Common myeloid progenitor, CD34-positive (primary cell): ENCODE results near the gene NUCKS1.

Experiments used
- CTCF ChIA-PET: fragments of 350-600 bp; sonication (Branson Sonifier 250); formaldehyde crosslinking; loops from one replicate; lab custom pipeline; 2021; ENCODE audit warnings: antibody characterized with exemption; lab: Charles Lee
- POLR2A ChIA-PET: fragments of 350-600 bp; sonication (Branson Sonifier 250); formaldehyde crosslinking; loops from one replicate; lab custom pipeline; 2021; ENCODE audit warnings: antibody characterized with exemption; lab: Charles Lee
- DNase-seq, 3 donors: peaks; one replicate each; pipeline versions ENCODE4 v3.0.0 to v3.0.0-alpha.2; 2013
- H3K27ac ChIP-seq, 2 experiments: 1 replicate in 1 of 2; 2 replicates in 1 of 2; pipeline ENCODE4 v1.7.0; 2013; ENCODE audit warnings: inconsistent platforms in 2 of 2, low read length in 2 of 2, mild to moderate bottlenecking in 2 of 2, low read depth in 1 of 2, moderate library complexity in 1 of 2; ENCODE audit not compliant: severe bottlenecking in 2 of 2, insufficient read depth in 1 of 2, poor library complexity in 1 of 2
- H3K27me3 ChIP-seq, 5 experiments: replicated peaks in 2 of 5; 1 replicate in 3 of 5; 2 replicates in 2 of 5; pipeline versions ENCODE4 v1.6.1 to v1.7.0; 2013; ENCODE audit warnings: low read length in 4 of 5, mild to moderate bottlenecking in 2 of 5, moderate library complexity in 2 of 5, inconsistent platforms in 1 of 5; ENCODE audit not compliant: insufficient read depth in 5 of 5, control insufficient read depth in 4 of 5
- H3K36me3 ChIP-seq, 4 experiments: 1 replicate in 2 of 4; 2 replicates in 2 of 4; pipeline versions ENCODE4 v1.6.1 to v1.7.0; 2013; ENCODE audit warnings: low read length in 3 of 4, control low read depth in 1 of 4, mild to moderate bottlenecking in 1 of 4; ENCODE audit not compliant: control insufficient read depth in 4 of 4, insufficient read depth in 4 of 4
- H3K4me1 ChIP-seq, 4 experiments: 1 replicate in 3 of 4; 2 replicates in 1 of 4; pipeline versions ENCODE4 v1.6.1 to v1.7.1; 2013; ENCODE audit warnings: low read length in 3 of 4, mild to moderate bottlenecking in 3 of 4, control low read depth in 1 of 4, inconsistent platforms in 1 of 4, moderate library complexity in 1 of 4; ENCODE audit not compliant: control insufficient read depth in 4 of 4, insufficient read depth in 4 of 4; ENCODE audit errors: control extremely low read depth in 1 of 4
- H3K4me3 ChIP-seq, 7 experiments: 1 replicate in 4 of 7; 2 replicates in 3 of 7; pipeline versions ENCODE4 v1.5.1 to v1.7.0; 2013; ENCODE audit warnings: mild to moderate bottlenecking in 7 of 7, low read length in 6 of 7, moderate library complexity in 6 of 7, inconsistent platforms in 2 of 7, low read depth in 2 of 7, control low read depth in 1 of 7; ENCODE audit not compliant: insufficient read depth in 4 of 7, control insufficient read depth in 1 of 7; ENCODE audit errors: extremely low read depth in 1 of 7
- H3K9me3 ChIP-seq, 5 experiments: 1 replicate in 4 of 5; 2 replicates in 1 of 5; pipeline versions ENCODE4 v1.6.1 to v1.7.1; 2013; ENCODE audit warnings: low read length in 4 of 5, mild to moderate bottlenecking in 2 of 5, inconsistent platforms in 1 of 5, low read depth in 1 of 5, moderate library complexity in 1 of 5; ENCODE audit not compliant: control insufficient read depth in 4 of 5, insufficient read depth in 2 of 5; ENCODE audit errors: control extremely low read depth in 1 of 5
- WGBS: methylation state at CpG from one replicate; pipeline ENCODE4 v1.1.5; 2013; ENCODE audit not compliant: insufficient coverage; 5-methylcytosine and 5-hydroxymethylcytosine counted together

NUCKS1 gene

DNA sequence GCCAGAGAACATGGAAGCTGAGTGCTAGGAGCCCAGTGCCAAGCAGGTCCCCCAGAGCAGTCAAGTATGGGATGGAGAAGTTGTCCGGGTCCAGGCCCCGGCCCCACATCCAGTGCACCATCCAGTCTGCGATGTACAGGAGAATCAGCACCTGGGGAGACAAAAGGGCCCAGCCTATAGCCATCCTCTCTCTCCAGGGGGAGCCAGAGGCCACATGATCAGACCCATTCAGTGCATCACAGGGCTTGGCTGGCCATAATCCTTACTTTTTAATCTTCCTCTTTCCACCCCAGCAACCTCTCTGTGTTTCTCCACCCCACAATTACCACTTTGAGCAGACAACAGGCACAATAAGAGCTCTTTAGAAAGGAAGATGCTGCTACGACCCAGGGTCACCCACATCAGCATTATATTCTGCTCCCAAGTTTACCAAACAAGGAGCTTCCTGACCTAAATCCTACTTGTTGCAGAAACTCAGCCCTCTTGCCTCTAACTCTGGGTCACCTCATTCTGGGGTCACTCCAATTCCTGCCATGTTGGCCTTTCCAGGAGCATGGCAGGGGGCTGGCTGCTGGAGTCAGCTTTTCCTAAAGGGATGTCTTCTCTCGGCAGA is 41.7 kb upstream of the NUCKS1 start:
- no peak overlapping the region for H3K4me3 ChIP-seq
- ChIA-PET CTCF (interaction anchor here (0.8 to 10.6 kb wide), 22 partner anchors 9 to 314 kb away, joined by 3 to 173 read pairs (median 6); no protein-coding TSS in a partner anchor), POLR2A (no interaction called here)
- WGBS, result 85% methylated on average over 3 of the region's 5 CpGs
- H3K4me1 ChIP-seq, result no peaks in the 10 kb centered on the region
- peaks cover 5 to 47% (median 19%) of the 10 kb centered on the region in 4 experiments for H3K36me3 ChIP-seq
- peak; percentile 50 to 75 (median 66) for DNase-seq
- no peaks in the 10 kb centered on the region for H3K9me3 ChIP-seq
- H3K27ac ChIP-seq, result no peak overlapping the region
- H3K27me3 ChIP-seq, result no peaks in the 10 kb centered on the region

DNA sequence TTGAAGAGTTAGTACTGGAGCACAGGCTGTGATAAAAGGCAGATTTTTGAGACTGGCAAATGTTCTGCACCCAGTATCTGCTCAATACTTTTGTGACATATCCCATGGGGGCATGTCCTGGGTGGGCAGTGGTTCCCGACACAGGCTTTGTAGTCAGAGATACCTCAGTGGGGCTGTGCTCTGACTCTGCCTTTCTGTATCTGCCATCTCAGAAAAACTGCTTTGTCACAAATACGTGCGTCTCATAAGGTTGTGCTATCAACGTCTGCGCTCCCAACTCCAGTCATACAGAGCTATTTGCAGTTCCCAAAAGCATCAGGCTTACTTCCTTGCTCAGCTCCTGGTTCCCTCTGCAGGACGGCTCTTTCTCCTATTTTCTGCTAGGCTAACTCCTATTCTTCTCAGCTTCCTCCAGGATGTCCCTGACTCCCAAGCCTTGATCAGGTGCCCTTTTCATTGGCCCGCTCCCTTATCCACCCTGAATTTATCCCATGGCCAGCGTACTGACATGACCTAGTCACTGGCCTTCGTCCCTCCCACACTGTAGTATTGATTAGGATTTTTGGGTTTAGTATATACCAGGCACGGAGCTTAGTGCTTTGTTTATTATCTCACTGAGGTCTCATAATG is 37.4 kb upstream of the NUCKS1 start:
- ChIA-PET POLR2A (no interaction called here), CTCF (interaction anchor here (0.9 to 10.6 kb wide), 5 partner anchors 9 to 194 kb away, joined by 3 to 173 read pairs (median 4); no protein-coding TSS in a partner anchor)
- 94% methylated on average over 7 of the region's 10 CpGs for WGBS
- Histone ChIP-seq H3K9me3 (no peaks in the 10 kb centered on the region), H3K4me1 (peaks cover 0 to 7% (median 5%) of the 10 kb centered on the region in 4 experiments), H3K36me3 (peaks cover 0 to 9% (median 6%) of the 10 kb centered on the region in 4 experiments), H3K27me3 (no peaks in the 10 kb centered on the region), H3K4me3 (no peak overlapping the region), H3K27ac (no peak overlapping the region)
- DNase-seq, result no peak

DNA sequence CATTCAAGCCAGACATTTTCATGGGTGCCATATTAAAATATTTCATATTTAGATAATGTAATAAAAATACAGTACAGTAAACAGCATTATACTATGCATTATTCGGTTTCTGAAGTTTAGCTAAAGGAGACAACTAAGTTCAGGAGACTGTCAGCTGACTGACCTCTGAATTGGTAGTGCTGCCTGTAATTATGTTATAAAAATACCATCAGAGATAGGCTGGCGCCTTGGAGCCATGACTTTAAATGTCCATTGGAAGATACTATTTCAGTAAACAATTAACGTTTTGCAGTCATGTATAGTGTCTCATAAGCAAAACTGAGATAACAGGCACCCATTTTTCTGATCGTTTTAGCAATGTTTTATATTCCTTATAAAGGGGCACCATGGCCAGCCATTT is 36.6 kb upstream of the NUCKS1 start:
- no peak overlapping the region for H3K4me3 ChIP-seq
- DNase-seq, result no peak
- POLR2A ChIA-PET, result interaction anchor here (0.6 kb wide), 1 partner anchor 185 kb away, joined by 7 read pairs; no protein-coding TSS in a partner anchor
- no peaks in the 10 kb centered on the region for H3K9me3 ChIP-seq
- H3K27me3 ChIP-seq, result no peaks in the 10 kb centered on the region
- WGBS, result 82% methylated on average over 3 of the region's 4 CpGs
- CTCF ChIA-PET, result interaction anchor here (0.6 to 3.1 kb wide), 5 partner anchors 48 to 256 kb away, joined by 3 to 12 read pairs (median 3); no protein-coding TSS in a partner anchor
- no peak overlapping the region for H3K27ac ChIP-seq
- peaks cover 0 to 7% (median 5%) of the 10 kb centered on the region in 4 experiments for H3K4me1 ChIP-seq
- peaks cover 0 to 8% (median 6%) of the 10 kb centered on the region in 4 experiments for H3K36me3 ChIP-seq

DNA sequence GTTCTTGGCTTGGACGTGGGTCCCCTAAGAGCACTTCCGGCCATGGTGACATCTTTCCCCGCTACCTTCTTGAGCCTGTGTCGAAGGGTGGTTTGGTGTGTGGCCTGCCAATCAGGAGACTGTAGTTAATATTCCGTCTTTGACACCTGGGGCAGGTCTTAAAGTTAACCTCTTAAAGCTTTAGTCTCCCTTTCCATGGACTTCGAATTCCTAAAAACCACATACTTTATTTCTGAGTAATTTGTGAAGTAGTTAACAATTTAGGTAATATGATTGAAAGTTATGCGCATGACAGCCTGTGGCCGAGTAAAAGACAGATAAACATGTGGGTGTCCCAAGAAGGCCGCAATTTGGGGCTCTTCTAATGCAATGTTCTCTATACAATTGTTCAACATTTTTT is 35.5 kb upstream of the NUCKS1 start:
- no peaks in the 10 kb centered on the region for H3K9me3 ChIP-seq
- H3K4me3 ChIP-seq, result no peak overlapping the region
- ChIA-PET CTCF (interaction anchor here (1.4 to 3.1 kb wide), 2 partner anchors 10 to 192 kb away, joined by 3 to 12 read pairs; partner anchors contain the start of gene RAB29), POLR2A (no interaction called here)
- H3K27me3 ChIP-seq, result no peaks in the 10 kb centered on the region
- 96% methylated on average over 3 of the region's 9 CpGs for WGBS
- no peak overlapping the region for H3K27ac ChIP-seq
- peaks cover 0 to 5% (median under 1%) of the 10 kb centered on the region in 4 experiments for H3K36me3 ChIP-seq
- peaks cover 0 to 7% (median 7%) of the 10 kb centered on the region in 4 experiments for H3K4me1 ChIP-seq
- no peak for DNase-seq

DNA sequence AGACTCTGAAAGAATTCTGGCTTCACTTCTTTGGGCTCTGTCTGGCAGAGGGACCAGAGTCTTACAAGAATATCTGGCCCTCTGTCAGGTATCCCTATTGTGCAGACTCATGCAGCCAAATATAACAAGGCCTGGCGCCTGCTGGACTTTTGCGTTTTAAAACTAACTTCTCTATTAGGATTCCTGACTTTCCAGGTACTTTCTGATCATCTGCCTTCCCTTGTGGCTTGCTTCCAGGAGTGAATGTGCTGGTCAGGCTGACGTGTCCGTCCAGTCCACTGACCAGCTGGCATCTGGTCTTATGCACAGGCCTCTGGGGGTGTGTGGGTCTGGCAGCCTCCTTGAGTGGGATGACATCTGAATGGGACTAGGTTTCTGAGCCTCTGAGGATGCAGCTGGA is 33.9 kb upstream of the NUCKS1 start:
- ChIA-PET CTCF (interaction anchor here (3.1 kb wide), 1 partner anchor 194 kb away, joined by 12 read pairs; no protein-coding TSS in a partner anchor), POLR2A (no interaction called here)
- WGBS, result 97% methylated on average over 4 of the region's 4 CpGs

DNA sequence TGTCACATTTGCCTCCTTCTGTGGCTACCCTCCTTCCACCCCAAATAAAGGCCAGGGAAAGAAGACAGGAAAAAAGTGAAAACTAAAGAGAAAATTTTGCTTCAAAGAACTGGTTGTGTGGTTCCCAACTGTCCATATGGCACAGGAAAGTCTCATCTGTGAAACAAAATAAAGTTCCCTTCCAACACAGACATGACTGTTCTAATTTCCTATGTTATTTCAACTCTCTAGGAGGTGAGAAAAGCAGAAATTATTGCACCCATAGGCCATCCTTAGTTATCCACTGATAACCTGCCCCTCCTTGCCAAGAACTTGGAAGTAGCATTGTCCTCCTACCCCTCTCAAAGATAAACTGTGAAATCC is 33.4 kb upstream of the NUCKS1 start:
- no peak overlapping the region for H3K27ac ChIP-seq
- no peaks in the 10 kb centered on the region for H3K27me3 ChIP-seq
- H3K4me1 ChIP-seq, result peaks cover 0 to 10% (median 7%) of the 10 kb centered on the region in 4 experiments
- no peaks in the 10 kb centered on the region for H3K36me3 ChIP-seq
- CTCF ChIA-PET, result interaction anchor here (0.8 to 2.2 kb wide), 4 partner anchors 9 to 123 kb away, joined by 3 to 16 read pairs (median 4); no protein-coding TSS in a partner anchor
- no peak for DNase-seq
- H3K9me3 ChIP-seq, result no peaks in the 10 kb centered on the region
- POLR2A ChIA-PET, result no interaction called here
- no peak overlapping the region for H3K4me3 ChIP-seq

More for the DNA sequence above, 33.9 kb upstream of the NUCKS1 start:
- H3K4me1 ChIP-seq, result peaks cover 0 to 7% (median 7%) of the 10 kb centered on the region in 4 experiments
- DNase-seq, result no peak
- no peaks in the 10 kb centered on the region for H3K27me3 ChIP-seq
- H3K27ac ChIP-seq, result no peak overlapping the region
- H3K4me3 ChIP-seq, result no peak overlapping the region
- H3K9me3 ChIP-seq, result no peaks in the 10 kb centered on the region
- H3K36me3 ChIP-seq, result no peaks in the 10 kb centered on the region
